T-cell (primary cell): ENCODE data around the gene NPEPL1. TPM values are rescaled to one million over a fixed set of nuclear protein-coding genes. Genes with fewer than 3 reads are reported as not detected.

Source experiments
- ATAC-seq, 4 experiments: fragments of 200-7000 bp in 3 of 4; fragments of 150-1000 bp in 1 of 4; cut with Tn5 transposase; replicated peaks in 1 of 4; 1 replicate in 3 of 4; 2 replicates in 1 of 4; pipeline ENCODE4 v1.10.0; 2021; ENCODE audit warnings: moderate library complexity in 3 of 4, mild to moderate bottlenecking in 2 of 4, moderate number of reproducible peaks in 1 of 4
- CTCF ChIA-PET, 2 donors: fragments of 300-600 bp; sonication (Branson Sonifier 250); formaldehyde crosslinking; loops; one replicate each; lab custom pipeline; 2022; ENCODE audit warnings: antibody characterized with exemption in 2 of 2; lab: Charles Lee
- POLR2A ChIA-PET, 2 donors: fragments of 300-600 bp; sonication (Branson Sonifier 250); formaldehyde crosslinking; loops; one replicate each; lab custom pipeline; 2022; ENCODE audit warnings: antibody characterized with exemption in 2 of 2; lab: Charles Lee
- DNase-seq, 35 experiments: peaks; one replicate each; pipeline versions ENCODE4 v3.0.0 to v3.0.0-alpha.2; 2013 to 2023
- H3K27ac ChIP-seq: one replicate; pipeline ENCODE4 v1.5.1; 2013; ENCODE audit warnings: low read length
- H3K27me3 ChIP-seq, 2 experiments: replicated peaks in 1 of 2; 1 replicate in 1 of 2; 2 replicates in 1 of 2; pipeline versions ENCODE4 v1.6.1 to v1.7.0; 2013; ENCODE audit warnings: low read length in 1 of 2, mixed read lengths in 1 of 2; ENCODE audit not compliant: control insufficient read depth in 2 of 2, insufficient read depth in 2 of 2; ENCODE audit errors: extremely low read depth in 1 of 2
- H3K36me3 ChIP-seq, 2 donors: 1 replicate in 1 of 2; 2 replicates in 1 of 2; pipeline versions ENCODE4 v1.6.1 to v1.7.0; 2013; ENCODE audit warnings: low read length in 1 of 2; ENCODE audit not compliant: control insufficient read depth in 2 of 2, insufficient read depth in 1 of 2; ENCODE audit errors: extremely low read depth in 1 of 2
- H3K4me1 ChIP-seq, 2 experiments: 1 replicate in 1 of 2; 2 replicates in 1 of 2; pipeline versions ENCODE4 v1.6.1 to v1.7.0; 2013; ENCODE audit warnings: low read length in 2 of 2, mixed read lengths in 1 of 2; ENCODE audit not compliant: insufficient read depth in 2 of 2, control insufficient read depth in 1 of 2; ENCODE audit errors: extremely low read depth in 1 of 2
- H3K4me3 ChIP-seq, 2 donors: 1 replicate in 1 of 2; 2 replicates in 1 of 2; pipeline versions ENCODE4 v1.5.1 to v1.7.0; 2013; ENCODE audit warnings: mild to moderate bottlenecking in 2 of 2, low read length in 1 of 2, moderate library complexity in 1 of 2; ENCODE audit not compliant: control insufficient read depth in 1 of 2; ENCODE audit errors: extremely low read depth in 1 of 2
- H3K9me3 ChIP-seq: 2 replicates; pipeline ENCODE4 v1.7.0; 2013
- H3K27ac Mint-ChIP-seq, 2 donors: one replicate each; pipeline ENCODE4 v1.8.0; 2020 to 2021; ENCODE audit warnings: mild to moderate bottlenecking in 2 of 2, mixed read lengths in 2 of 2
- H3K27me3 Mint-ChIP-seq, 2 donors: one replicate each; pipeline ENCODE4 v1.8.0; 2021 to 2022; ENCODE audit warnings: mixed read lengths in 2 of 2
- H3K36me3 Mint-ChIP-seq: one replicate; pipeline ENCODE4 v1.8.0; 2021; ENCODE audit warnings: mixed read lengths
- H3K4me1 Mint-ChIP-seq, 3 donors: one replicate each; pipeline ENCODE4 v1.8.0; 2020 to 2022; ENCODE audit warnings: mixed read lengths in 3 of 3, mild to moderate bottlenecking in 1 of 3
- H3K4me3 Mint-ChIP-seq, 3 donors: one replicate each; pipeline ENCODE4 v1.8.0; 2020 to 2022; ENCODE audit warnings: mild to moderate bottlenecking in 3 of 3, mixed read lengths in 3 of 3, moderate library complexity in 3 of 3
- H3K9me3 Mint-ChIP-seq, 3 donors: one replicate each; pipeline ENCODE4 v1.8.0; 2020 to 2022; ENCODE audit warnings: mixed read lengths in 3 of 3
- WGBS: methylation state at CpG from one replicate; pipeline ENCODE4 v1.1.5; 2013; ENCODE audit warnings: missing lambda C conversion rate; ENCODE audit not compliant: insufficient coverage; 5-methylcytosine and 5-hydroxymethylcytosine counted together
- total RNA-seq, 35 experiments: library from RNA in 6 of 35; stranded (reverse) in 6 of 35; fragments of 120-200 nt in 1 of 35; gene quantifications; one replicate each; pipeline versions ENCODE4 v1.2.1 to v1.2.4 and lab custom pipeline; 2013 to 2026

NPEPL1 gene
- total RNA-seq, 5 donors from 2014 or later (not counting 1 experiment from before 2014, with no cell fraction given), result 49.6 to 79.0 (median 69.3) TPM

DNA sequence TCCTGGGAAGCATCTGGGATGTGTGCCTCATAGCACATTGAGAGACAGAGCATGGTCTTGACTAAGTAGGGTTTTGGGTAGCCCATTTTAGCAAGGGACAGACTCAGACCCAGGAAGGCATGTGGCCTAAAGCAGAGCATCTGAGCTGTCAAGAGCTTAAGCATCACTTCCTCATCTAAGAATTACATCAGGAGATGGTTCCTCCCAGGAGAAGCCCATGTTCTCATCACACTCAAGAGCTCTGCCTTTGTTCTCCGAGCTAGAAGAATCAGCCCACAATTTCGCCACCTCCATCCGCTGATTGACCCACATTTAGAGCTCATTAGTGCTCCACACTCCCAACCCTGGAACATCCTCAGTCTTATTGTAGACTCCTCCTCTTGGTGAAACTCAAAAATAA lies 68.3 kb downstream of the NPEPL1 start:
- ChIA-PET POLR2A (no interaction called here), CTCF (interaction anchor here in 1 of 2 donors (0.6 kb wide), 1 partner anchor 325 kb away, joined by 3 read pairs; no protein-coding TSS in a partner anchor)
- Histone ChIP-seq H3K27ac (no peak overlapping the region), H3K27me3 (peaks cover 0 to 23% of the 10 kb centered on the region in 2 experiments), H3K36me3 (no peaks in the 10 kb centered on the region), H3K9me3 (no peaks in the 10 kb centered on the region), H3K4me1 (no peaks in the 10 kb centered on the region), H3K4me3 (no peak overlapping the region)
- Mint-ChIP-seq H3K4me1 (no peaks in the 10 kb centered on the region), H3K27me3 (peaks cover 46 to 50% of the 10 kb centered on the region in 2 donors), H3K36me3 (no peaks in the 10 kb centered on the region), H3K9me3 (no peaks in the 10 kb centered on the region), H3K27ac (no peak overlapping the region), H3K4me3 (no peak overlapping the region)
- no peak for ATAC-seq
- no peak for DNase-seq
- 100% methylated on average over 1 of the region's 3 CpGs for WGBS

DNA sequence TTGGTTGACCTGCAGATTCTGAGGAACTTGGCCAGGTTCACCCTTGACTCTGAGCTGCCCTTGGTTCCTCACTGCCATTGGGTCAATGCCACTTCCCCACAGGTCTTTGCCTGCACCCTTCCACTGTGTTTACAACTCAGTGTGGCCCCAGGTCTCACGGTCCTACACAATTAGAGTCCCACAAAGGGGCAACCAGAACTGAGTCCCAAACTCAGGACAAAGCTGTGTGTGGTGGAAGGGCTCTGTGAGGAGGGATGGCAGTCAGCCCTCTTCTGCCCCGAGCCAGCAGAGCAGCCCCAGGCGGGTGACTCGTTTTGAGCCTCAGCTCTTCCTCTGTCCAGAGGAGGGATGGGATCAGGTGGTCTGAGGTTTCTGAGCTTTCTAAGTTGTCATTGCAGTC lies 69.5 kb downstream of the NPEPL1 start:
- CTCF ChIA-PET, result no interaction called here

DNA sequence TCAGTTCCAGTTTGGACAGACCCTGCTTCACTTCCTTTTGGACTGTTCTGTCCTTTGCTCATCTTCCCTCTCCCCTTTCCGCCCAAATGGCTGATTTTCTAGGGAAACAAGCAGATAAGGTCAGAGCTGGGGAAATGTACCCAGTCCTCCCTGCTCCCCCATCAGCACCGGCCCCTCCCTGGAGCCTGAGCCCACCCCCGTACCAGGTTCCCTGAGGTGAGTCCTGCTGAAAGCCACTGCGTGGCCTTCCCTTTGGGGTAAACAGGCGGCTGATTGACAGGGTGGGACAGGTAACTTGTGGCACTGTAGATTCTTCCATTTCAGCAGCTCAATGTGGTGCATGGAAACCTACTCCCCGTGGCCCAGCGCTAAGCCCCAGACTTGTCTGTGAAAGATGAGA lies 70.5 kb downstream of the NPEPL1 start:
- Mint-ChIP-seq H3K36me3 (no peaks in the 10 kb centered on the region), H3K27ac (no peak overlapping the region), H3K9me3 (no peaks in the 10 kb centered on the region), H3K27me3 (peaks cover 42 to 44% of the 10 kb centered on the region in 2 donors), H3K4me1 (no peaks in the 10 kb centered on the region), H3K4me3 (no peak overlapping the region)
- Histone ChIP-seq H3K9me3 (no peaks in the 10 kb centered on the region), H3K4me3 (no peak overlapping the region), H3K27ac (no peak overlapping the region), H3K4me1 (no peaks in the 10 kb centered on the region), H3K36me3 (no peaks in the 10 kb centered on the region), H3K27me3 (peaks cover 0 to 26% of the 10 kb centered on the region in 2 experiments)
- DNase-seq, result no peak
- POLR2A ChIA-PET, result no interaction called here
- ATAC-seq, result no peak
- WGBS, result 100% methylated on average over 1 of the region's 7 CpGs
- CTCF ChIA-PET, result no interaction called here

More for the DNA sequence above, 69.5 kb downstream of the NPEPL1 start:
- no peak for ATAC-seq
- Mint-ChIP-seq H3K4me3 (no peak overlapping the region), H3K4me1 (no peaks in the 10 kb centered on the region), H3K36me3 (no peaks in the 10 kb centered on the region), H3K9me3 (no peaks in the 10 kb centered on the region), H3K27me3 (peaks cover 44 to 47% of the 10 kb centered on the region in 2 donors), H3K27ac (no peak overlapping the region)
- Histone ChIP-seq H3K36me3 (no peaks in the 10 kb centered on the region), H3K9me3 (no peaks in the 10 kb centered on the region), H3K27me3 (peaks cover 0 to 23% of the 10 kb centered on the region in 2 experiments), H3K4me1 (no peaks in the 10 kb centered on the region), H3K4me3 (no peak overlapping the region), H3K27ac (no peak overlapping the region)
- no CpG with 5 or more reads among the region's 4 CpGs for WGBS
- POLR2A ChIA-PET, result no interaction called here
- DNase-seq, result no peak

Other genes with a start within 250 kb of the NPEPL1 start
- gene APCDD1L, start 177.4 kb upstream of the NPEPL1 start, total RNA-seq, result not detected
- gene STX16, start 41.5 kb upstream of the NPEPL1 start, total RNA-seq, result 100 to 1,000 TPM; 154 to 213 (median 178) TPM
- 1 to 10 TPM; 1.1 to 1.7 (median 1.5) TPM for gene GNAS-AS1, start 158.1 kb downstream of the NPEPL1 start, total RNA-seq
- 100 to 1,000 TPM; 578 to 855 (median 640) TPM for gene GNAS, start 159.9 kb downstream of the NPEPL1 start, total RNA-seq